Body of pancreas (tissue), 4 donors: Measurements from ENCODE around the gene ACAD8.

Source experiments
- POLR2A ChIP-seq, 3 donors: fragments of 450-650 bp; IDR thresholded peaks; one replicate each; pipeline ENCODE4 v1.6.1; 2016; ENCODE audit warnings: antibody characterized with exemption in 3 of 3, mild to moderate bottlenecking in 2 of 3
- TF ChIP-seq, protein P1 (sequence below), 7 experiments: fragments of 450-650 bp in 4 of 7; fragments of 200-600 bp in 3 of 7; sonication (generic) in 3 of 7; IDR thresholded peaks; one replicate each; pipeline ENCODE4 v1.5.1; 2016 to 2019; ENCODE audit warnings: antibody characterized with exemption in 7 of 7

GRCh38 chr11:134278356-134278755 lies 25.0 kb downstream of the ACAD8 start:
- TF ChIP-seq, protein P1, sequence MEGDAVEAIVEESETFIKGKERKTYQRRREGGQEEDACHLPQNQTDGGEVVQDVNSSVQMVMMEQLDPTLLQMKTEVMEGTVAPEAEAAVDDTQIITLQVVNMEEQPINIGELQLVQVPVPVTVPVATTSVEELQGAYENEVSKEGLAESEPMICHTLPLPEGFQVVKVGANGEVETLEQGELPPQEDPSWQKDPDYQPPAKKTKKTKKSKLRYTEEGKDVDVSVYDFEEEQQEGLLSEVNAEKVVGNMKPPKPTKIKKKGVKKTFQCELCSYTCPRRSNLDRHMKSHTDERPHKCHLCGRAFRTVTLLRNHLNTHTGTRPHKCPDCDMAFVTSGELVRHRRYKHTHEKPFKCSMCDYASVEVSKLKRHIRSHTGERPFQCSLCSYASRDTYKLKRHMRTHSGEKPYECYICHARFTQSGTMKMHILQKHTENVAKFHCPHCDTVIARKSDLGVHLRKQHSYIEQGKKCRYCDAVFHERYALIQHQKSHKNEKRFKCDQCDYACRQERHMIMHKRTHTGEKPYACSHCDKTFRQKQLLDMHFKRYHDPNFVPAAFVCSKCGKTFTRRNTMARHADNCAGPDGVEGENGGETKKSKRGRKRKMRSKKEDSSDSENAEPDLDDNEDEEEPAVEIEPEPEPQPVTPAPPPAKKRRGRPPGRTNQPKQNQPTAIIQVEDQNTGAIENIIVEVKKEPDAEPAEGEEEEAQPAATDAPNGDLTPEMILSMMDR (IDR thresholded peaks at IDR 0.05): no peak
- TF ChIP-seq POLR2A (IDR thresholded peaks at IDR 0.05): no peak
